ENCODE results near the gene FER. TPM values are rescaled to one million over a fixed set of nuclear protein-coding genes. Genes with fewer than 3 reads are reported as not detected.

FER gene
- total and polyA plus RNA-seq, 2 of the 8 experiments (the other 6 are each of a cell fraction or from before 2014, with no cell fraction given) = 1.3 to 15.8 TPM

DNA sequence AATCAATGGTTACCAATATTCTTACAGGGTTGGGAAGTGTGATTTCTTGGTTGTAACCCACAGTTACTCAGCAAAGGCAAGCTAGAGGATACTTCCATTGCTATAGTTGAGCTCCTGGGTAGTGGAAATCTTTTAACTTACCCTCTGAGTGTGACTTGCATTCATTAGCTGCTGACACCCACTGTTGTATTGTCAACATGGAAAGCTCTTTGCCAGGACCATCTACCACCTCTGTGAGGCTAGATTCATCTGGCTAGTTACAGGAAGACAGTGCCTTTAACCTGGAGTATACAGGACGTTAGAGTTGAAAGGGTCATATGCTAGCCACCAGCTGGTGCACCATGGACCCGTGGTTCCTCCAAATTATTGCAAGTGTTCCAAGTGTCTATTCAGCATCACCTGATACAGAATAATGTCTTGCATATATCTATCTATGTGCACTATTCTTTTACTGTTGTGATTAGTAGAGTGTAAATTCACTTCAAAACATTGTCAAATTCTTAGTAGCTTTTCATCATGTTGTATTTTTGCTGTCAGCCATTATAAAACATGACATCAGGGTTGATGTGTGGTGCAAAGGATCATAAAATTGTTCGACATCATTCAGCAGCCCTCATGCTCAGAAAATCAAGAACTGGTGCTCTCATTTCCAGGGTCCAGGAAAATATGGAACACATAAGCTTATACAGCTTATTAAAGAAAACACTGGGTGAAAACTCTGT, 423.1 kb downstream of the FER start:
- H3K56ac ChIP-seq (replicated peaks; ENCODE audit: insufficient read length, low read depth, low read length) = no peak overlapping the region
- no peaks in the 10 kb centered on the region for H4K20me1 ChIP-seq (replicated peaks in 1 of 2; ENCODE audit: control insufficient read depth in 1 of 2, insufficient read depth in 2 of 2, low read length in 2 of 2)
- H3K27ac ChIP-seq (ENCODE audit: low read depth, low read length) = no peak overlapping the region
- TF ChIP-seq NANOG (IDR thresholded peaks at IDR 0.05; ENCODE audit: insufficient read depth, low read depth, low read length, poor library complexity, severe bottlenecking) = peak; percentile 34
- 0 out of 2 replicates have a peak, but pooled peaks have one; percentile 13 for TF ChIP-seq YY1 (IDR thresholded peaks at IDR 0.05; ENCODE audit: low read depth, low read length)
- no peak for TF ChIP-seq CTBP2 (IDR thresholded peaks at IDR 0.05; ENCODE audit: borderline replicate concordance, insufficient read depth, insufficient read length, low read length)
- DNase-seq (ENCODE audit: low read depth in 1 of 2, low spot score in 2 of 2) (no peak), FAIRE-seq (peak; percentile 92)
- H2BK12ac ChIP-seq (ENCODE audit: low read depth, low read length) = no peak overlapping the region
- H3K79me2 ChIP-seq (ENCODE audit: control insufficient read depth in 1 of 2, insufficient read depth in 2 of 2, low read length in 2 of 2) = no peaks in the 10 kb centered on the region
- H3K27me3 ChIP-seq (replicated peaks in 1 of 4; ENCODE audit: control insufficient read depth in 3 of 4, extremely low read depth in 1 of 4, insufficient read depth in 3 of 4, low read length in 3 of 4) = no peaks in the 10 kb centered on the region
- H2BK20ac ChIP-seq (ENCODE audit: low read length) = no peak overlapping the region
- H3K14ac ChIP-seq (ENCODE audit: insufficient read length) = no peak overlapping the region
- no peak overlapping the region for H2AFZ ChIP-seq (ENCODE audit: low read length)
- no peak overlapping the region for H3K23ac ChIP-seq (ENCODE audit: insufficient read length)
- no peak overlapping the region for H3K9ac ChIP-seq (replicated peaks in 1 of 4; ENCODE audit: extremely low read depth in 1 of 4, low read depth in 3 of 4, low read length in 3 of 4)
- H3K18ac ChIP-seq (ENCODE audit: extremely low read depth, low read length) = no peak overlapping the region
- H2BK5ac ChIP-seq (ENCODE audit: low read depth, low read length) = no peak overlapping the region
- no peaks in the 10 kb centered on the region for H3K79me1 ChIP-seq (ENCODE audit: low read depth, low read length)
- no peak overlapping the region for H4K8ac ChIP-seq (ENCODE audit: extremely low read depth, insufficient read depth, low read length)
- H3K4me3 ChIP-seq (ENCODE audit: extremely low read depth in 1 of 4, insufficient read depth in 2 of 4, low read depth in 3 of 4, low read length in 4 of 4) = no peak overlapping the region
- no peak overlapping the region for H2AK5ac ChIP-seq (ENCODE audit: low read depth, low read length)
- POLR2A ChIA-PET (ENCODE audit: partially characterized antibody) = no interaction called here
- no peak overlapping the region for H4K91ac ChIP-seq (replicated peaks; ENCODE audit: insufficient read length, low read length)
- no peak overlapping the region for H2BK15ac ChIP-seq (ENCODE audit: low read length)
- H4K5ac ChIP-seq (ENCODE audit: insufficient read length, low read depth, low read length) = no peak overlapping the region
- peak overlapping the region in 1 of 2 experiments; percentile 16; a peak in 1 of 4 replicates for H3K4me2 ChIP-seq (ENCODE audit: insufficient read depth in 1 of 2, low read depth in 2 of 2, low read length in 2 of 2)
- no peaks in the 10 kb centered on the region for H3K36me3 ChIP-seq (ENCODE audit: control insufficient read depth in 2 of 4, insufficient read depth in 4 of 4, low read length in 3 of 4)
- no peaks in the 10 kb centered on the region; the same call in 1 of the 2 replicates for H3K23me2 ChIP-seq (ENCODE audit: low read depth, low read length)
- no peaks in the 10 kb centered on the region for H3K9me3 ChIP-seq (ENCODE audit: insufficient read depth in 2 of 2, low read depth in 1 of 2, low read length in 1 of 2)
- no peak overlapping the region for H3K4ac ChIP-seq (replicated peaks; ENCODE audit: insufficient read length, low read depth, low read length)
- 65% methylated on average over 3 of the region's 3 CpGs; no CpG with 5 or more reads in 1 of the 2 experiments for WGBS, 2 experiments (ENCODE audit: extremely low coverage in 1 of 2, insufficient coverage in 1 of 2, insufficient read length in 1 of 2, insufficient replicate concordance in 2 of 2, low coverage in 1 of 2, low lambda C conversion rate in 2 of 2, missing lambda C conversion rate in 1 of 2)
- CTCF ChIA-PET (ENCODE audit: partially characterized antibody) = interaction anchor here (1.3 kb wide), 1 partner anchor 518 kb away, joined by 6 read pairs; no protein-coding TSS in a partner anchor
- H2BK120ac ChIP-seq (replicated peaks; ENCODE audit: low read depth, low read length) = no peak overlapping the region
- H3K4me1 ChIP-seq (replicated peaks in 1 of 4; ENCODE audit: control insufficient read depth in 3 of 4, insufficient read depth in 4 of 4, low read length in 3 of 4) = peaks cover 0 to 4% (median 2%) of the 10 kb centered on the region in 4 experiments; a peak in 3 of 7 replicates
